Measurements from ENCODE around the gene CDH4.

The CDH4 gene

GRCh38 chr20:61523145-61523544, 271.1 kb downstream of the CDH4 start:
- DNase-seq: no peak

GRCh38 chr20:61524951-61525666, 273.0 kb downstream of the CDH4 start:
- DNase-seq: no peak

- DNase-seq: no peak
These were observed 273.8 kb downstream of the CDH4 start for GRCh38 chr20:61525781-61526431.

DNA sequence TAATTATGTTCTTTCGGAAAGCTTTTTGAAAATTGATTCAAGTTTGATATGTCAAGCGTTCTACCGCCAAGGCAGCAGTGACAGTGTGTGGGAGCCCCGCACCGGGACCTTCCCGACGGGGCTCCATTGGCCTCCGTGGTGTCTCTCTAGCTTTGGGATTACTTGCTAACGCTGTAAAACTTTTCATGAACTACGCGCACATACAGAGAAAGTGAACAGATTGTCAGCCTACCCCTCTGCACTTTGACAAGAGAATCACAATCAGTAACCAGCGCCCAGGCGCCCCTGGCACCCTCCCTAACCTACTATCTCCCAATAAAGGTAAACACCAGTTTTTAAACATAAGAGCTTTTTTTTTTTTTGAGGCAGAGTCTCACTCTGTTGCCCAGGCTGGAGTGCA, 274.8 kb downstream of the CDH4 start:
- DNase-seq: no peak

DNA sequence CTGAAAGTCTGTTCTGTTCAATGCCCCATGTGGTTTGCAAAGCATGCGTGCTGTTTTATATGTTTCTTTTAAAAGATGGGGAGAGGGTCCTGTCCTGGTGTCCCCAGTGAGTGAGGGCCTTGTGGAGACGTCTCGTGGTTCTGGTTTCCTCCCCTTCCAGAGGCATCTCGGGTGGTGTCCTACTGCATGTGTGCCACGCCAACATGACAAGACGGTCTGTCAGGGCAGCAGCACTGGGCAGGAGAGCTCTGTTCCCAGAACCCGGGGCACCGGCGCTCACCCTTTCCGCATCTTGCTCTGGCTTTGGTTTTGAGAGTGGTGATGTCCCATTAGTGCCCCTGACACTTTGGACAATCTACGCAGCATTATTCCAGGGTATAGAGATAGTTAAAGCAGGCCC, 275.6 kb downstream of the CDH4 start:
- no peak for DNase-seq

DNA sequence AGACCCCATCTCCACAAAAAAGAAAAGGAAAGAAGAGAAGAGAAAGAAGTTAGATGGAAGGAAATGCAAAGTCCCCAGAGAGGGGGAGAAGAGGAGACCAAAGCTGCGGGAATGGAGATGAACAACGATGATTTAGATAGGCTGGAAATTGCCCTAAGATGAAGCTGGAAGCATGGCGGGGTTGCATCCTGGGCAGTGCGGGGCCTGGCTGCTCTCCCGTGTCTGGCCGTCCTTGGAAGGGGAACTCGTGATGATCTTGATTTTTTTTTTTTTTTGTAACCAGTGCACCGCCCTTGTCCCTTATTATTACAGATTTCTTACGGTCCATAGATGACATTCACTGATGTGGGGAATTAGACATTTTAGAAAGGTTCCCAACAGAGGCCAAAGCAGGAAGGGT, 276.5 kb downstream of the CDH4 start:
- DNase-seq: no peak

GRCh38 chr20:61529354-61529753, 277.3 kb downstream of the CDH4 start:
- DNase-seq: no peak

- DNase-seq: no peak
These were observed 279.7 kb downstream of the CDH4 start for GRCh38 chr20:61531553-61532345.

GRCh38 chr20:61532736-61533135, 280.7 kb downstream of the CDH4 start:
- no peak for DNase-seq

GRCh38 chr20:61533231-61533631, 281.2 kb downstream of the CDH4 start:
- DNase-seq: no peak

DNA sequence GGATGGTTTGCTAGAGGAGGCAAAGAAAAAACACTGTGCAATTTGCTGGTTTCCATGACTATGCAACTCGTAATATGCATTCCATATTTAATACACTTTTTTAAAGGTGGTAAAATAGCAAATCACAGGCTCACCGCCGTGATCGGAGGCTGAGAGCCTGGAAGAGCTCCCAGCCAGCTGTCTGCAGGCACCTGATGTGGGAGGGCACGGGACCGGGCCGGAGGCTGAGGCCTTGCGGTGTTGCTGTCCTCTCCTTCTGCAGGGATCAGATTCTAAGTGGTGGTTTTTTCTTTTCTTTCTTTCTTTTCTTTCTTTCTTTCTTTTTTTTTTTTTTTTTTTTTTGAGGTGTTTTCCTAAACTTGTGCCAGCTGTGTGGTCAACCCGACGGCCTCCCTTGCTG, 282.3 kb downstream of the CDH4 start:
- DNase-seq: no peak

- no peak for DNase-seq
These were observed 283.0 kb downstream of the CDH4 start for GRCh38 chr20:61535091-61535490.

GRCh38 chr20:61535536-61535935, 283.5 kb downstream of the CDH4 start:
- DNase-seq: no peak

GRCh38 chr20:61535956-61536355, 283.9 kb downstream of the CDH4 start:
- DNase-seq: no peak

- no peak for DNase-seq
These were observed 284.6 kb downstream of the CDH4 start for GRCh38 chr20:61536671-61537070.

DNA sequence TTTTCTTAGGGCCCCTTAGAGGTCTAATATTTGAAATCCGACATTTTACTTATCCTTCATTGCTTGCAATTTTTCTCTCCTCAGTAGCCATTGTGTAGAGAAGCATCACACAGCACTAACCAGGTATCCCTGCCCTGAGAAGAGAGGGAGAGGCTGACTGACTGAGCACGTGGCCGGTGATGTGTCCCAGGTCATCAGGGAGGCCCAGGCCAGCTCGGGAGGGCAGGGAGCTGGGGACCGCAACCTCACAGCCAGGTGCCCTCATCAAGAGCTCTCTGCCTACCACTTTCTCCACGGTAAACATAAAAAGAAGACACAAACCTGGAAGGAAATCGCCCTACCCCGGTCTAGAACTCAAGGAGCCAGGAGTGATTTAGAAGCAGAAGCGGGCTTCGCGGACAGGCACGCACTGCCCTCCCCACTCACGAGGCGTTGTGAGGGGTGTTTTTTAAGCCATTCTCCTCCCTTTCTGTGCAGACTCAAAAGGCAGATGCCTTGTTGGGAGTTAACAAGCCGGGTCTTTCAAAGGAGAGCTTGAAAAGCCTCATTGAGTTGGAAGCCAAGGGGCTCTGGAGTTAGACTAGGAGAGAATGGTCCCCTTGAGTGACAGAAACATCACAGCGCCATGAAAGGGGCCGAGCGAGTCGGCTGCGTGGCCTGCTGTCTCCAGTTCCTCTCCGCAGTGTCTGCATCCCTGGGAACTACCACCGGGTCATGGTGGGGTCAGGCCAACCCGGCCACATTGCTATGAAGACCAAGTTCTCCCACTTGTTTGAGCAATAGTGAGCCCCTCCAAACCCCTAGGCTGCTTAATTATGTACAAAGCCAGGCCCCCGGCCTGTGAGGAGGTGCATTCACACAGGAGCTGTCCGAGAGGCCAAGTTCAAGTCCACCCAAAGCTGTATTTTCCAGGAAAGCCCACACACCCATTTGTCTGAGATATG, 285.4 kb downstream of the CDH4 start:
- DNase-seq: no peak

- DNase-seq: no peak
These were observed 286.3 kb downstream of the CDH4 start for GRCh38 chr20:61538183-61538942.

- DNase-seq: no peak
These were observed 286.8 kb downstream of the CDH4 start for GRCh38 chr20:61538943-61539265.

GRCh38 chr20:61539706-61540360, 287.8 kb downstream of the CDH4 start:
- DNase-seq: no peak

DNA sequence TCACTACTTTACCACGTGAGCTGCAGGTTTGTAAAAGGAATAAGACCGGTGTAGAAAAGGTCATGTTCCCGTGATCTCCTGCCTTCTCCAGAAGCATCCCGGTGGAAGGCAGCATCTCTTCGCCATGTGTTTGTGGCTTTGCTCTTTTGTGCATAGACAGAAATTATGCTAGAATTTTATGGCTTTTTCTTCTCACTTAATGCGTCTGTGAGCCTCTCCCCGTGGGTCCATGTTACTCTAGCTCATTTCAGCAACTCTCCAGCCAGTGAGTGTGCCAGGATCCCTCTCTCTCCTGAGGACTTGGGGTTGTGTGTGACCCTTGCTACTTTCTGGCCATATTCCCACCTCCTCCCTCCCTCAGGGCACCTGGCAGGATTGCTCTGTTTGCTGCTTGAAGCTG, 289.5 kb downstream of the CDH4 start:
- no peak for DNase-seq

- no peak for DNase-seq
These were observed 291.0 kb downstream of the CDH4 start for GRCh38 chr20:61543086-61543485.
